ENCODE results near the gene TRIM52. TPM values are rescaled to one million over a fixed set of nuclear protein-coding genes. Genes with fewer than 3 reads are reported as not detected.

TRIM52 gene
- total RNA-seq, 2 experiments from 2014 or later, result 35.9 to 37.6 TPM

- Mint-ChIP-seq H3K27ac (peak within 1 kb of the TSS; percentile 99), H3K36me3 (ENCODE audit: low read depth) (peaks cover 41% of the 10 kb centered on the region), H3K27me3 (peaks cover 23% of the 10 kb centered on the region), H3K4me3 (peak within 1 kb of the TSS; percentile 96), H3K4me1 (ENCODE audit: low read depth) (peaks cover 51% of the 10 kb centered on the region), H3K9me3 (no peaks in the 10 kb centered on the region)
- Histone ChIP-seq H3K9me3 (ENCODE audit: control insufficient read depth in 1 of 2, insufficient read depth in 1 of 2, low read length in 2 of 2) (no peaks in the 10 kb centered on the region), H3K27me3 (ENCODE audit: control insufficient read depth in 1 of 2, insufficient read depth in 2 of 2, low read length in 2 of 2) (no peaks in the 10 kb centered on the region), H3K27ac (ENCODE audit: low read depth in 1 of 2, low read length in 2 of 2) (peak within 1 kb of the TSS; percentile 97 to 99), H3K4me3 (ENCODE audit: low read length) (peak within 1 kb of the TSS; percentile 80), H3K36me3 (ENCODE audit: insufficient read depth, low read length) (peaks cover under 1% of the 10 kb centered on the region), H3K4me1 (ENCODE audit: insufficient read depth, low read length) (peaks cover 64% of the 10 kb centered on the region)
- intact Hi-C loops (cut with DNase I, micrococcal nuclease), result loop anchor here (1.0 to 2.0 kb wide), 2 partner anchors 16 to 38 kb away; partner anchors contain the start of gene TRIM52 (in 2 of the 2)
- CTCF ChIA-PET, result interaction anchor here (0.6 to 2.5 kb wide), 6 partner anchors 16 to 39 kb away, joined by 3 to 14 read pairs (median 4); partner anchors contain the start of gene TRIM52
- POLR2A ChIA-PET, result interaction anchor here (0.6 to 5.8 kb wide), 19 partner anchors 10 to 418 kb away, joined by 3 to 187 read pairs (median 5); partner anchors contain the start of genes RACK1, TRIM52 and TRIM7
- peak; percentile 94 to 98 (median 97) for DNase-seq
- ATAC-seq (ENCODE audit: poor library complexity), result peak; percentile 61
- no peak for TF ChIP-seq CTCF (IDR thresholded peaks at IDR 0.05)
Observed at GRCh38 chr5:181223058-181223728, 37.8 kb downstream of the TRIM52 start, which contains the start of gene TRIM41. Gene TRIM41, plus strand, starts transcription at chr5:181223281. Its CDS starts 719 bp downstream, at chr5:181224000.

GRCh38 chr5:181222630-181223057 lies 38.3 kb downstream of the TRIM52 start:
- peak overlapping the region; percentile 96 for H3K4me3 Mint-ChIP-seq
- peak overlapping the region; percentile 99 for H3K27ac Mint-ChIP-seq
- H3K27me3 Mint-ChIP-seq, result peaks cover 28% of the 10 kb centered on the region
- peak overlapping the region; percentile 97 to 99 for H3K27ac ChIP-seq (ENCODE audit: low read depth in 1 of 2, low read length in 2 of 2)
- H3K4me1 ChIP-seq (ENCODE audit: insufficient read depth, low read length), result peaks cover 69% of the 10 kb centered on the region
- H3K4me1 Mint-ChIP-seq (ENCODE audit: low read depth), result peaks cover 57% of the 10 kb centered on the region
- no peaks in the 10 kb centered on the region for H3K9me3 ChIP-seq (ENCODE audit: control insufficient read depth in 1 of 2, insufficient read depth in 1 of 2, low read length in 2 of 2)
- TF ChIP-seq CTCF (IDR thresholded peaks at IDR 0.05), result no peak
- no peaks in the 10 kb centered on the region for H3K36me3 ChIP-seq (ENCODE audit: insufficient read depth, low read length)
- ChIA-PET POLR2A (interaction anchor here (0.7 to 5.8 kb wide), 12 partner anchors 16 to 392 kb away, joined by 4 to 187 read pairs (median 20); partner anchors contain the start of genes RACK1, TRIM52 and TRIM7), CTCF (interaction anchor here (0.9 to 2.5 kb wide), 4 partner anchors 31 to 38 kb away, joined by 3 to 14 read pairs (median 4); partner anchors contain the start of gene TRIM52)
- no peak for DNase-seq
- peaks cover 47% of the 10 kb centered on the region for H3K36me3 Mint-ChIP-seq (ENCODE audit: low read depth)
- intact Hi-C loops (cut with DNase I, micrococcal nuclease), result loop anchor here (1.0 to 2.0 kb wide), 5 partner anchors 15 to 39 kb away; partner anchors contain the start of genes TRIM52 (in 2 of the 2) and RACK1 (in 1 of the 2)
- ATAC-seq (ENCODE audit: poor library complexity), result peak; percentile 3
- H3K9me3 Mint-ChIP-seq, result no peaks in the 10 kb centered on the region
- H3K4me3 ChIP-seq (ENCODE audit: low read length), result peak overlapping the region; percentile 80
- no peaks in the 10 kb centered on the region for H3K27me3 ChIP-seq (ENCODE audit: control insufficient read depth in 1 of 2, insufficient read depth in 2 of 2, low read length in 2 of 2)

DNA sequence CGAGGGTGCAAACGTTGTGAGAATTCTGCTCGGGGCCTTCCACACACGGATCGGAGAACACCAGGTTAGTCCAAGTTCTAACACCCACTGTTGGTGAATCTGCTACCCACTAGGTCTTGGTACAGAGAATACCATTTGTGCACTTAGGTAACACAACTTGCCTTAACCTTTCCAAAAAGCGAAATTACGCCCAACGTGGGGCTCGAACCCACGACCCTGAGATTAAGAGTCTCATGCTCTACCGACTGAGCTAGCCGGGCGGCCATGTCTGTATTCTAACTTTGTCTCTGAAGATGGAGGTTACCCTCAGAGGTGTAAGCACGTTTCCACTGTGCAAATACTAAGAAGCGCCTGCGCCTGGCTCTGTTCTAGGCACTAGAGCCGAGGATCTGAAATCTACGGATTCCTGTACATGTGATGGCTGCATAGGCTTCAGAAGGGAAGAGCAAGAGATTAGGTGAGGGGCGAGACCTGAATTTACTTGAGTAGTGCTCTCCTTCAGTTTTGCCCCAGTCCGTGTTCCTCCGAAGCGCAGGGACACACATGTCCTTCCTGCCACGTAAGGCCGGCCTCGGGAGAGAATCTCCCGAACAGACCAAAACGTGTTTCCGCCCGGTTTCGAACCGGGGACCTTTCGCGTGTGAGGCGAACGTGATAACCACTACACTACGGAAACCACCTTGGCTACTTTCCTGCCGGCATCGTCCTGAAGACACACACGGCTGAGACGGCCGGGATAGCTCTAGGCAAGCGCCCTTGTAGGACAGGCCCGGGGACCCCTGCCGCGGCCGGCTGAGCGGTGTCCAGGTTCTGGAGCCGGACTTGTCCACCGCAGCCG lies 38.9 kb downstream of the TRIM52 start:
- Histone ChIP-seq H3K4me3 (ENCODE audit: low read length) (peak overlapping the region; percentile 80), H3K9me3 (ENCODE audit: control insufficient read depth in 1 of 2, insufficient read depth in 1 of 2, low read length in 2 of 2) (no peaks in the 10 kb centered on the region), H3K36me3 (ENCODE audit: insufficient read depth, low read length) (no peaks in the 10 kb centered on the region), H3K27ac (ENCODE audit: low read depth in 1 of 2, low read length in 2 of 2) (peak overlapping the region; percentile 97 to 99), H3K4me1 (ENCODE audit: insufficient read depth, low read length) (peaks cover 72% of the 10 kb centered on the region), H3K27me3 (ENCODE audit: control insufficient read depth in 1 of 2, insufficient read depth in 2 of 2, low read length in 2 of 2) (no peaks in the 10 kb centered on the region)
- no peaks in the 10 kb centered on the region for H3K9me3 Mint-ChIP-seq
- ChIA-PET POLR2A (interaction anchor here (0.7 to 5.8 kb wide), 12 partner anchors 16 to 391 kb away, joined by 4 to 187 read pairs (median 20); partner anchors contain the start of genes RACK1, TRIM52 and TRIM7), CTCF (interaction anchor here (1.0 to 2.5 kb wide), 3 partner anchors 30 to 37 kb away, joined by 3 to 14 read pairs (median 5); no protein-coding TSS in a partner anchor)
- peaks cover 53% of the 10 kb centered on the region for H3K36me3 Mint-ChIP-seq (ENCODE audit: low read depth)
- H3K27me3 Mint-ChIP-seq, result peaks cover 28% of the 10 kb centered on the region
- intact Hi-C loops (cut with DNase I, micrococcal nuclease), result loop anchor here (1.0 to 2.0 kb wide), 4 partner anchors 15 to 31 kb away; partner anchors contain the start of gene RACK1 (in 1 of the 2)
- H3K4me1 Mint-ChIP-seq (ENCODE audit: low read depth), result peaks cover 59% of the 10 kb centered on the region
- peak; percentile 27 for ATAC-seq (ENCODE audit: poor library complexity)
- H3K4me3 Mint-ChIP-seq, result peak overlapping the region; percentile 96
- peak overlapping the region; percentile 99 for H3K27ac Mint-ChIP-seq
- DNase-seq, result peak; percentile 92 to 100 (median 96)
- no peak for TF ChIP-seq CTCF (IDR thresholded peaks at IDR 0.05)

Data from CD4-positive, alpha-beta T cell (primary cell).